OCI-LY7 (cell line): ENCODE data around the gene PSMD5.

Experiments used
- CTCF ChIP-seq: fragments of 200-600 bp; sonication (generic); conservative IDR thresholded peaks from 2 replicates; pipeline ENCODE4 v1.5.1; 2014; ENCODE audit warnings: mild to moderate bottlenecking, antibody characterized with exemption, low read length, moderate library complexity, mixed read lengths
- EZH2phosphoT487 ChIP-seq: fragments of 200-600 bp; sonication (generic); IDR thresholded peaks from 2 replicates; pipeline ENCODE4 v1.6.1; 2018; ENCODE audit warnings: low read depth, borderline replicate concordance, mild to moderate bottlenecking, mixed run types, antibody characterized with exemption, low read length, moderate library complexity, mixed read lengths

- TF ChIP-seq CTCF (no peak), EZH2phosphoT487 (no peak)
These were observed 8.7 kb upstream of the PSMD5 start for GRCh38 chr9:120851449-120851848.
